ENCODE results near the gene VSIG10L2. TPM values are rescaled to one million over a fixed set of nuclear protein-coding genes. Genes with fewer than 3 reads are reported as not detected.

VSIG10L2 gene
- total and polyA plus RNA-seq, 2 donors from 2014 or later = not detected

GRCh38 chr11:125925804-125926203 is 20.0 kb upstream of the VSIG10L2 start:
- Histone ChIP-seq H3K36me3 (ENCODE audit: control insufficient read depth in 2 of 3, insufficient read depth in 3 of 3, low read length in 3 of 3) (no peaks in the 10 kb centered on the region), H3K9me3 (ENCODE audit: control insufficient read depth in 2 of 3, insufficient read depth in 1 of 3, low read length in 3 of 3) (no peaks in the 10 kb centered on the region), H3K4me3 (ENCODE audit: low read length in 3 of 3) (no peak overlapping the region), H3K27me3 (ENCODE audit: control insufficient read depth, insufficient read depth, low read length) (no peaks in the 10 kb centered on the region), H3K4me1 (ENCODE audit: control insufficient read depth in 2 of 3, insufficient read depth in 2 of 3, low read depth in 1 of 3, low read length in 3 of 3) (no peaks in the 10 kb centered on the region), H3K27ac (ENCODE audit: low read depth in 2 of 2, low read length in 2 of 2) (no peak overlapping the region), H3K9ac (ENCODE audit: low read length in 3 of 3) (no peak overlapping the region)
- no peak for FAIRE-seq
- TF ChIP-seq CTCF (IDR thresholded peaks at IDR 0.05; ENCODE audit: borderline replicate concordance, extremely low read depth, insufficient read depth) = no peak
- intact Hi-C loops (cut with DNase I) = no loop called here
- no peak for DNase-seq

GRCh38 chr11:125926682-125927081 is 19.2 kb upstream of the VSIG10L2 start:
- no peaks in the 10 kb centered on the region for H3K9me3 ChIP-seq (ENCODE audit: control insufficient read depth in 2 of 3, insufficient read depth in 1 of 3, low read length in 3 of 3)
- no peak overlapping the region for H3K4me3 ChIP-seq (ENCODE audit: low read length in 3 of 3)
- FAIRE-seq (no peak), DNase-seq (no peak)
- TF ChIP-seq CTCF (IDR thresholded peaks at IDR 0.05; ENCODE audit: borderline replicate concordance, extremely low read depth, insufficient read depth) = no peak
- no peaks in the 10 kb centered on the region for H3K4me1 ChIP-seq (ENCODE audit: control insufficient read depth in 2 of 3, insufficient read depth in 2 of 3, low read depth in 1 of 3, low read length in 3 of 3)
- no peak overlapping the region for H3K27ac ChIP-seq (ENCODE audit: low read depth in 2 of 2, low read length in 2 of 2)
- H3K9ac ChIP-seq (ENCODE audit: low read length in 3 of 3) = no peak overlapping the region
- no peaks in the 10 kb centered on the region for H3K27me3 ChIP-seq (ENCODE audit: control insufficient read depth, insufficient read depth, low read length)
- intact Hi-C loops (cut with DNase I) = no loop called here
- H3K36me3 ChIP-seq (ENCODE audit: control insufficient read depth in 2 of 3, insufficient read depth in 3 of 3, low read length in 3 of 3) = no peaks in the 10 kb centered on the region

- intact Hi-C loops (cut with DNase I) = loop anchor here (5.0 kb wide), 1 partner anchor 253 kb away; no protein-coding TSS in a partner anchor
- H3K36me3 ChIP-seq (ENCODE audit: control insufficient read depth in 2 of 3, insufficient read depth in 3 of 3, low read length in 3 of 3) = no peaks in the 10 kb centered on the region
- no peaks in the 10 kb centered on the region for H3K9me3 ChIP-seq (ENCODE audit: control insufficient read depth in 2 of 3, insufficient read depth in 1 of 3, low read length in 3 of 3)
- H3K27me3 ChIP-seq (ENCODE audit: control insufficient read depth, insufficient read depth, low read length) = no peaks in the 10 kb centered on the region
- no peak for FAIRE-seq
- no peak overlapping the region for H3K9ac ChIP-seq (ENCODE audit: low read length in 3 of 3)
- no peak overlapping the region for H3K4me3 ChIP-seq (ENCODE audit: low read length in 3 of 3)
- no peak for TF ChIP-seq CTCF (IDR thresholded peaks at IDR 0.05; ENCODE audit: borderline replicate concordance, extremely low read depth, insufficient read depth)
- no peaks in the 10 kb centered on the region for H3K4me1 ChIP-seq (ENCODE audit: control insufficient read depth in 2 of 3, insufficient read depth in 2 of 3, low read depth in 1 of 3, low read length in 3 of 3)
- no peak overlapping the region for H3K27ac ChIP-seq (ENCODE audit: low read depth in 2 of 2, low read length in 2 of 2)
- DNase-seq = no peak
These were observed 16.3 kb upstream of the VSIG10L2 start for GRCh38 chr11:125929445-125930075.

GRCh38 chr11:125930076-125930450 is 15.8 kb upstream of the VSIG10L2 start:
- intact Hi-C loops (cut with DNase I) = loop anchor here (5.0 kb wide), 1 partner anchor 252 kb away; no protein-coding TSS in a partner anchor
- FAIRE-seq (no peak), DNase-seq (no peak)
- TF ChIP-seq CTCF (IDR thresholded peaks at IDR 0.05; ENCODE audit: borderline replicate concordance, extremely low read depth, insufficient read depth) = no peak
- Histone ChIP-seq H3K27ac (ENCODE audit: low read depth in 2 of 2, low read length in 2 of 2) (no peak overlapping the region), H3K4me1 (ENCODE audit: control insufficient read depth in 2 of 3, insufficient read depth in 2 of 3, low read depth in 1 of 3, low read length in 3 of 3) (no peaks in the 10 kb centered on the region), H3K9me3 (ENCODE audit: control insufficient read depth in 2 of 3, insufficient read depth in 1 of 3, low read length in 3 of 3) (no peaks in the 10 kb centered on the region), H3K4me3 (ENCODE audit: low read length in 3 of 3) (no peak overlapping the region), H3K27me3 (ENCODE audit: control insufficient read depth, insufficient read depth, low read length) (no peaks in the 10 kb centered on the region), H3K9ac (ENCODE audit: low read length in 3 of 3) (no peak overlapping the region), H3K36me3 (ENCODE audit: control insufficient read depth in 2 of 3, insufficient read depth in 3 of 3, low read length in 3 of 3) (no peaks in the 10 kb centered on the region)

All from kidney (tissue), 14 donors.